Measurements from ENCODE around the gene CIPC. TPM values are rescaled to one million over a fixed set of nuclear protein-coding genes. Genes with fewer than 3 reads are reported as not detected.

The CIPC gene
- total RNA-seq, 1 experiment from 2014 or later: 20.6 TPM

DNA sequence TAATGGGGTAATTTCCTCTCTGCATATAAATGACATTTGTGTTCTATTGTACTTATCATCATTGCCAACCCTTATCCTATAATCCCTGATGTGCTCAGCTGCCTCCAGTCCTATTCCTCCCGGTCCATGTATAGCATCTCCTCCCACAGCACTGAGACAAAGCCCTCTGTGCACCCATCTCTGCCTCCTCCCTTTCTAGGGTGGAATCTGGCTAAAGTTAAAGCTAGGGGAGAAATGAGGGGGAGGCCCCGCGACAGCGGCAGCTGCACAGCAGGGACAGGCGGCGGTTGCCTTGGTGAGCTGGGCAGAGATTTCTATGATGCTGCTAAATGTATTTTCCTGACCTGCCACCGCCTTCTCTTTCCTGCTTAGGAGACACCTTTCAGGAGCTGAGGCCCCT lies 56.4 kb downstream of the CIPC start:
- no peak for ATAC-seq
- no peaks in the 10 kb centered on the region for H3K9me3 ChIP-seq (ENCODE audit: control insufficient read depth in 1 of 2, insufficient read depth in 1 of 2, low read depth in 1 of 2, low read length in 2 of 2)
- TF ChIP-seq, protein P1, sequence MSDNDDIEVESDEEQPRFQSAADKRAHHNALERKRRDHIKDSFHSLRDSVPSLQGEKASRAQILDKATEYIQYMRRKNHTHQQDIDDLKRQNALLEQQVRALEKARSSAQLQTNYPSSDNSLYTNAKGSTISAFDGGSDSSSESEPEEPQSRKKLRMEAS (IDR thresholded peaks at IDR 0.05): no peak
- no peak for TF ChIP-seq EZH2phosphoT487 (IDR thresholded peaks at IDR 0.05; ENCODE audit: borderline replicate concordance)
- H3K27me3 ChIP-seq (ENCODE audit: insufficient read depth, low read length): no peaks in the 10 kb centered on the region
- H3K9ac ChIP-seq (ENCODE audit: low read length): no peak overlapping the region
- CTCF ChIA-PET: interaction anchor here (0.6 to 4.7 kb wide), 4 partner anchors 10 to 160 kb away, joined by 3 to 112 read pairs (median 35); no protein-coding TSS in a partner anchor
- H3K4me1 ChIP-seq (ENCODE audit: control insufficient read depth in 1 of 2, insufficient read depth in 2 of 2, low read length in 2 of 2): peaks cover 9 to 25% of the 10 kb centered on the region in 2 experiments; a peak in 3 of 4 replicates
- no peak overlapping the region for H3K27ac ChIP-seq (ENCODE audit: low read depth, low read length)
- no TSS peak for BruUV-seq (replicated peaks)
- POLR2A ChIA-PET: no interaction called here
- H3K36me3 ChIP-seq (ENCODE audit: control insufficient read depth in 1 of 2, insufficient read depth in 2 of 2, low read length in 2 of 2): no peaks in the 10 kb centered on the region
- H3K79me2 ChIP-seq (ENCODE audit: insufficient read depth, low read length): no peaks in the 10 kb centered on the region
- H4K20me1 ChIP-seq (ENCODE audit: insufficient read depth): no peaks in the 10 kb centered on the region
- no peaks in the 10 kb centered on the region for H3K9me2 ChIP-seq (ENCODE audit: insufficient read depth)
- no peak overlapping the region for H3K4me2 ChIP-seq (ENCODE audit: low read length)
- no peak overlapping the region for H2AFZ ChIP-seq (ENCODE audit: low read depth, low read length, poor library complexity, severe bottlenecking)
- RAD21 ChIA-PET (ENCODE audit: low non-redundant PET in 1 of 2, low total read pairs in 2 of 2, uncharacterized antibody in 2 of 2, unreplicated experiment in 2 of 2): no interaction called here
- no peak for DNase-seq (ENCODE audit: low read depth, low spot score)
- intact Hi-C loops (cut with micrococcal nuclease): no loop called here
- H3K4me3 ChIP-seq (replicated peaks in 1 of 2; ENCODE audit: low read depth in 1 of 2, low read length in 2 of 2): no peak overlapping the region

DNA sequence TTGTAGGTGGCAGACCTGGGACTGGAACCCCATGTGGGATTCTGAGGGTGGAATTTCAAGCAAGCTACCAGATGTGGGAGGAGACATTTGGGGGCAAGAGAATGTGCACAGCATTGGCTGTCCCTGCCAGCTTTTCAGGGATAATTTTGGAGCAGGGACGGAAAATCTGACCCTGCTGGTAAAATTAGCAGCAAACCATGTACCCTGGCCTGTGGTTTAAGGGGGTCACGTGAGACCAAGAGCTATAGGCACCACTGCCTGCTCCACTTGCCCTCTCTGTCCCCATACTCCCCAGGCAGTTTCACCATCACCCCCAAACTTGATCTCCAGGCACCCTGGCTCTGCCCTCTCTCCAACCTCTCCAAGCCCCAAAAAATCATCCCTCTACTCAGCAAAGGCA lies 57.0 kb downstream of the CIPC start:
- Histone ChIP-seq H3K27me3 (ENCODE audit: insufficient read depth, low read length) (no peaks in the 10 kb centered on the region), H4K20me1 (ENCODE audit: insufficient read depth) (no peaks in the 10 kb centered on the region), H3K9ac (ENCODE audit: low read length) (no peak overlapping the region), H3K36me3 (ENCODE audit: control insufficient read depth in 1 of 2, insufficient read depth in 2 of 2, low read length in 2 of 2) (no peaks in the 10 kb centered on the region), H3K4me2 (ENCODE audit: low read length) (no peak overlapping the region), H3K4me1 (ENCODE audit: control insufficient read depth in 1 of 2, insufficient read depth in 2 of 2, low read length in 2 of 2) (peaks cover 9 to 25% of the 10 kb centered on the region in 2 experiments; a peak in 3 of 4 replicates), H3K27ac (ENCODE audit: low read depth, low read length) (no peak overlapping the region), H3K79me2 (ENCODE audit: insufficient read depth, low read length) (no peaks in the 10 kb centered on the region), H3K9me3 (ENCODE audit: control insufficient read depth in 1 of 2, insufficient read depth in 1 of 2, low read depth in 1 of 2, low read length in 2 of 2) (no peaks in the 10 kb centered on the region), H3K9me2 (ENCODE audit: insufficient read depth) (no peaks in the 10 kb centered on the region), H2AFZ (ENCODE audit: low read depth, low read length, poor library complexity, severe bottlenecking) (no peak overlapping the region), H3K4me3 (replicated peaks in 1 of 2; ENCODE audit: low read depth in 1 of 2, low read length in 2 of 2) (no peak overlapping the region)
- ATAC-seq (no peak), DNase-seq (ENCODE audit: low read depth, low spot score) (no peak)
- ChIA-PET POLR2A (no interaction called here), RAD21 (ENCODE audit: low non-redundant PET in 1 of 2, low total read pairs in 2 of 2, uncharacterized antibody in 2 of 2, unreplicated experiment in 2 of 2) (no interaction called here), CTCF (interaction anchor here (1.3 to 4.7 kb wide), 3 partner anchors 9 to 160 kb away, joined by 3 to 112 read pairs (median 66); no protein-coding TSS in a partner anchor)
- BruUV-seq (replicated peaks): no TSS peak
- intact Hi-C loops (cut with micrococcal nuclease): no loop called here
- TF ChIP-seq, protein P2, sequence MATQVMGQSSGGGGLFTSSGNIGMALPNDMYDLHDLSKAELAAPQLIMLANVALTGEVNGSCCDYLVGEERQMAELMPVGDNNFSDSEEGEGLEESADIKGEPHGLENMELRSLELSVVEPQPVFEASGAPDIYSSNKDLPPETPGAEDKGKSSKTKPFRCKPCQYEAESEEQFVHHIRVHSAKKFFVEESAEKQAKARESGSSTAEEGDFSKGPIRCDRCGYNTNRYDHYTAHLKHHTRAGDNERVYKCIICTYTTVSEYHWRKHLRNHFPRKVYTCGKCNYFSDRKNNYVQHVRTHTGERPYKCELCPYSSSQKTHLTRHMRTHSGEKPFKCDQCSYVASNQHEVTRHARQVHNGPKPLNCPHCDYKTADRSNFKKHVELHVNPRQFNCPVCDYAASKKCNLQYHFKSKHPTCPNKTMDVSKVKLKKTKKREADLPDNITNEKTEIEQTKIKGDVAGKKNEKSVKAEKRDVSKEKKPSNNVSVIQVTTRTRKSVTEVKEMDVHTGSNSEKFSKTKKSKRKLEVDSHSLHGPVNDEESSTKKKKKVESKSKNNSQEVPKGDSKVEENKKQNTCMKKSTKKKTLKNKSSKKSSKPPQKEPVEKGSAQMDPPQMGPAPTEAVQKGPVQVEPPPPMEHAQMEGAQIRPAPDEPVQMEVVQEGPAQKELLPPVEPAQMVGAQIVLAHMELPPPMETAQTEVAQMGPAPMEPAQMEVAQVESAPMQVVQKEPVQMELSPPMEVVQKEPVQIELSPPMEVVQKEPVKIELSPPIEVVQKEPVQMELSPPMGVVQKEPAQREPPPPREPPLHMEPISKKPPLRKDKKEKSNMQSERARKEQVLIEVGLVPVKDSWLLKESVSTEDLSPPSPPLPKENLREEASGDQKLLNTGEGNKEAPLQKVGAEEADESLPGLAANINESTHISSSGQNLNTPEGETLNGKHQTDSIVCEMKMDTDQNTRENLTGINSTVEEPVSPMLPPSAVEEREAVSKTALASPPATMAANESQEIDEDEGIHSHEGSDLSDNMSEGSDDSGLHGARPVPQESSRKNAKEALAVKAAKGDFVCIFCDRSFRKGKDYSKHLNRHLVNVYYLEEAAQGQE (IDR thresholded peaks at IDR 0.05; ENCODE audit: low read depth): no peak
- TF ChIP-seq EZH2 (IDR thresholded peaks at IDR 0.05) (no peak), SIN3A (IDR thresholded peaks at IDR 0.05; ENCODE audit: low read depth) (no peak), SRF (IDR thresholded peaks at IDR 0.05; ENCODE audit: low read depth) (no peak), SP1 (IDR thresholded peaks at IDR 0.05; ENCODE audit: low read depth) (no peak), TCF7L2 (IDR thresholded peaks at IDR 0.05; ENCODE audit: borderline replicate concordance, extremely low read depth, insufficient read depth, insufficient read length) (no peak)
